ENCODE results near the gene WDR53.

- TF ChIP-seq CTCF (conservative IDR thresholded peaks at IDR 0.05; ENCODE audit: low read length) (no peak), EZH2phosphoT487 (IDR thresholded peaks at IDR 0.05; ENCODE audit: borderline replicate concordance) (no peak)
Observed at GRCh38 chr3:196554205-196554604, 14.1 kb downstream of the WDR53 start.
